Astrocyte (in vitro differentiated cells and primary cell): ENCODE measurements around the gene KCNAB3. TPM values are rescaled to one million over a fixed set of nuclear protein-coding genes. Genes with fewer than 3 reads are reported as not detected.
A peak's percentile ranks its signal among the peaks of the same experiment; 100 is the strongest.

Source experiments
- DNase-seq: peaks from one replicate; pipeline ENCODE4 v3.0.0-alpha.2; 2010; ENCODE audit warnings: low read depth
- FAIRE-seq: peaks from 2 replicates; lab custom pipeline; 2011; peaks lifted over from hg19 to GRCh38; lab: Jason Lieb, UNC
- H2AFZ ChIP-seq: 2 replicates; pipeline ENCODE4 v1.6.0; 2012; ENCODE audit warnings: low read depth, low read length, inconsistent platforms
- H3K27ac ChIP-seq: 2 replicates; pipeline ENCODE4 v1.5.1; 2011; ENCODE audit warnings: low read depth, low read length, inconsistent platforms
- H3K27me3 ChIP-seq: 2 replicates; pipeline ENCODE4 v1.6.0; 2011; ENCODE audit warnings: low read length, inconsistent platforms; ENCODE audit not compliant: insufficient read depth
- H3K36me3 ChIP-seq: 2 replicates; pipeline ENCODE4 v1.5.1; 2011; ENCODE audit warnings: low read length, inconsistent platforms; ENCODE audit not compliant: insufficient read depth
- H3K4me1 ChIP-seq: 2 replicates; pipeline ENCODE4 v1.5.1; 2011; ENCODE audit warnings: low read length, inconsistent platforms; ENCODE audit not compliant: insufficient read depth
- H3K4me2 ChIP-seq: 2 replicates; pipeline ENCODE4 v1.6.0; 2012; ENCODE audit warnings: low read length, inconsistent platforms
- H3K4me3 ChIP-seq: 2 replicates; pipeline ENCODE4 v1.5.1; 2011; ENCODE audit warnings: low read depth, mild to moderate bottlenecking, low read length, inconsistent platforms; ENCODE audit not compliant: insufficient read depth
- H3K79me2 ChIP-seq: 2 replicates; pipeline ENCODE4 v1.6.0; 2012; ENCODE audit warnings: mild to moderate bottlenecking, low read length, inconsistent platforms; ENCODE audit not compliant: insufficient read depth
- H3K9ac ChIP-seq: 2 replicates; pipeline ENCODE4 v1.6.0; 2012; ENCODE audit warnings: mild to moderate bottlenecking, low read length, inconsistent platforms
- H3K9me3 ChIP-seq: 2 replicates; pipeline ENCODE4 v1.5.1; 2012; ENCODE audit warnings: low read depth, mild to moderate bottlenecking, low read length, inconsistent platforms; ENCODE audit not compliant: insufficient read depth
- H4K20me1 ChIP-seq: 2 replicates; pipeline ENCODE4 v1.6.0; 2012; ENCODE audit warnings: low read length, inconsistent platforms; ENCODE audit not compliant: insufficient read depth
- H3K27ac Mint-ChIP-seq: one replicate; pipeline ENCODE4 v1.8.0; 2021; ENCODE audit warnings: mild to moderate bottlenecking, mixed read lengths; ENCODE audit not compliant: unreplicated experiment
- H3K27me3 Mint-ChIP-seq: one replicate; pipeline ENCODE4 v1.8.0; 2021; ENCODE audit warnings: low read depth, mixed read lengths; ENCODE audit not compliant: unreplicated experiment
- H3K36me3 Mint-ChIP-seq: one replicate; pipeline ENCODE4 v1.8.0; 2021; ENCODE audit warnings: low read depth, mixed read lengths; ENCODE audit not compliant: unreplicated experiment
- H3K4me1 Mint-ChIP-seq: one replicate; pipeline ENCODE4 v1.8.0; 2021; ENCODE audit warnings: low read depth, mixed read lengths; ENCODE audit not compliant: unreplicated experiment
- H3K4me3 Mint-ChIP-seq: one replicate; pipeline ENCODE4 v1.8.0; 2021; ENCODE audit warnings: mild to moderate bottlenecking, moderate library complexity, mixed read lengths; ENCODE audit not compliant: unreplicated experiment
- H3K9me3 Mint-ChIP-seq: one replicate; pipeline ENCODE4 v1.8.0; 2021; ENCODE audit warnings: mild to moderate bottlenecking, mixed read lengths; ENCODE audit not compliant: unreplicated experiment
- EZH2 ChIP-seq: IDR thresholded peaks from 2 replicates; pipeline ENCODE4 v1.6.1; 2012; ENCODE audit warnings: mild to moderate bottlenecking, low read length, inconsistent platforms; ENCODE audit not compliant: insufficient read depth
- total RNA-seq: library from RNA; stranded (reverse); gene quantifications from 2 replicates; pipeline ENCODE4 v1.2.1, GENCODE V29; 2021
- TF ChIP-seq, protein P1 (sequence below): IDR thresholded peaks from 2 replicates; pipeline ENCODE4 v1.5.1; 2011; ENCODE audit warnings: low read depth, mild to moderate bottlenecking, inconsistent platforms, low read length, moderate library complexity; ENCODE audit not compliant: insufficient read depth

Gene KCNAB3
- total RNA-seq, 1 donor from 2014 or later: 1.4 TPM

DNA sequence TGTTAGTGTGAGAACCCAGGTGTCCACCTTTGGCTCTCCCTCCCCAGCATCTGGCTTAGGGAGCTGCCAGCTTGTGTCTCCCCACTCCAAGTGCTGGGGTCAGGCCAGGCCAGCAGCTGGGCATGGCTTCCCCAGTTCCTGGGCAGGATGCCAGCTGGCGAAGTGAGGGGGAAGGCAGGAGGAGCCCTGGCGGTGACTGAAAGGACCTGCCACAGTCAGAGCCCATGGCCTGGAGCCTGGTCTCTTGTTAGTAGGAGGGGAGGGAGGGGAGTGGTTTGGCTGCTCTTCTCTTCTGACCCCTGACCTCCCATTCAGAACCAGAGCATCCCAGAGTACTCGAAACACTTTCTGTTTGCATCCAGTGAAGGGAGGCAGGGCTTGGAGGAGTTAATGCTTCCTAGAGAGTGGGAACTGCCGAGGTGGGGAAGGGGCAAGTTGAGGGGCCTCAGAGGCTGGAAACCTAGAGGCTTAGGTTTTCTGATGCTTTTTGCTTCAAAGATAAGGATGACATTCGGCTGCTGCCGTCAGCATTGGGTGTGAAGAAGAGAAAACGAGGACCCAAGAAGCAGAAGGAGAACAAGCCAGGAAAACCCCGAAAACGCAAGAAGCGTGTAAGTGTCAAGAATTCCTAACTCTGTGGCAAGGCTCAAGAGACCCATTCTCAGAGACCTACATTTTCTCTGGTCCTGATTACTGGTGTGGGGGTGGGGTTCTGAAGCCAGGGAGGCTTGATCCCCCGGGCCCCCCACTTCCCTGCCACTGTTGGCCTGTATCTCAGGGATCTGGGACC, 40.3 kb downstream of the KCNAB3 start:
- peaks cover 17% of the 10 kb centered on the region for H3K36me3 ChIP-seq
- H3K4me1 Mint-ChIP-seq: no peaks in the 10 kb centered on the region
- peak overlapping the region; percentile 57 for H3K4me3 Mint-ChIP-seq
- H3K4me3 ChIP-seq: peak overlapping the region; percentile 15
- peaks cover 20% of the 10 kb centered on the region for H3K36me3 Mint-ChIP-seq
- peaks cover 33% of the 10 kb centered on the region for H4K20me1 ChIP-seq
- peak; percentile 17 for FAIRE-seq
- TF ChIP-seq, protein P1, sequence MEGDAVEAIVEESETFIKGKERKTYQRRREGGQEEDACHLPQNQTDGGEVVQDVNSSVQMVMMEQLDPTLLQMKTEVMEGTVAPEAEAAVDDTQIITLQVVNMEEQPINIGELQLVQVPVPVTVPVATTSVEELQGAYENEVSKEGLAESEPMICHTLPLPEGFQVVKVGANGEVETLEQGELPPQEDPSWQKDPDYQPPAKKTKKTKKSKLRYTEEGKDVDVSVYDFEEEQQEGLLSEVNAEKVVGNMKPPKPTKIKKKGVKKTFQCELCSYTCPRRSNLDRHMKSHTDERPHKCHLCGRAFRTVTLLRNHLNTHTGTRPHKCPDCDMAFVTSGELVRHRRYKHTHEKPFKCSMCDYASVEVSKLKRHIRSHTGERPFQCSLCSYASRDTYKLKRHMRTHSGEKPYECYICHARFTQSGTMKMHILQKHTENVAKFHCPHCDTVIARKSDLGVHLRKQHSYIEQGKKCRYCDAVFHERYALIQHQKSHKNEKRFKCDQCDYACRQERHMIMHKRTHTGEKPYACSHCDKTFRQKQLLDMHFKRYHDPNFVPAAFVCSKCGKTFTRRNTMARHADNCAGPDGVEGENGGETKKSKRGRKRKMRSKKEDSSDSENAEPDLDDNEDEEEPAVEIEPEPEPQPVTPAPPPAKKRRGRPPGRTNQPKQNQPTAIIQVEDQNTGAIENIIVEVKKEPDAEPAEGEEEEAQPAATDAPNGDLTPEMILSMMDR: peak; percentile 24
- TF ChIP-seq EZH2: no peak
- no peak overlapping the region for H2AFZ ChIP-seq
- H3K9me3 ChIP-seq: no peaks in the 10 kb centered on the region
- H3K27me3 Mint-ChIP-seq: no peaks in the 10 kb centered on the region
- H3K79me2 ChIP-seq: peaks cover 38% of the 10 kb centered on the region
- peak; percentile 68 for DNase-seq
- H3K4me1 ChIP-seq: peaks cover 32% of the 10 kb centered on the region
- peak overlapping the region; percentile 12 for H3K27ac ChIP-seq
- no peak overlapping the region for H3K27ac Mint-ChIP-seq
- H3K4me2 ChIP-seq: peak overlapping the region; percentile 96
- H3K9ac ChIP-seq: peak overlapping the region; percentile 80
- no peaks in the 10 kb centered on the region for H3K9me3 Mint-ChIP-seq
- no peaks in the 10 kb centered on the region for H3K27me3 ChIP-seq

- no peak for FAIRE-seq
- H4K20me1 ChIP-seq: peaks cover 33% of the 10 kb centered on the region
- no peak within 1 kb of the TSS for H3K27ac Mint-ChIP-seq
These were observed 41.3 kb downstream of the KCNAB3 start, which contains the start of gene CHD3 for GRCh38 chr17:7888184-7888920. Gene CHD3 (plus strand): TSS chr17:7888789. CDS start chr17:7889001, 212 bp downstream.

More at GRCh38 chr17:7888184-7888920, 41.3 kb downstream of the KCNAB3 start, which contains the start of gene CHD3:
- H3K27me3 Mint-ChIP-seq: no peaks in the 10 kb centered on the region
- peak within 1 kb of the TSS; percentile 57 for H3K4me3 Mint-ChIP-seq
- peaks cover 16% of the 10 kb centered on the region for H3K36me3 Mint-ChIP-seq
- TF ChIP-seq, protein P1: no peak
- TF ChIP-seq EZH2: no peak
- peaks cover 9% of the 10 kb centered on the region for H3K36me3 ChIP-seq
- peak within 1 kb of the TSS; percentile 96 for H3K4me2 ChIP-seq
- H3K27ac ChIP-seq: peak within 1 kb of the TSS; percentile 79
- no peaks in the 10 kb centered on the region for H3K27me3 ChIP-seq
- H3K79me2 ChIP-seq: peaks cover 38% of the 10 kb centered on the region
- H2AFZ ChIP-seq: peak within 1 kb of the TSS; percentile 51
- peak within 1 kb of the TSS; percentile 59 for H3K4me3 ChIP-seq
- H3K9ac ChIP-seq: peak within 1 kb of the TSS; percentile 80
- peaks cover 35% of the 10 kb centered on the region for H3K4me1 ChIP-seq
- DNase-seq: no peak
- no peaks in the 10 kb centered on the region for H3K9me3 ChIP-seq
- no peaks in the 10 kb centered on the region for H3K9me3 Mint-ChIP-seq
- H3K4me1 Mint-ChIP-seq: no peaks in the 10 kb centered on the region
